Transverse colon (tissue), 3 donors: Measurements from ENCODE around the gene MBOAT1.

Experiments used
- CTCF ChIP-seq, 5 experiments: fragments of 200-600 bp in 3 of 5; fragments of 450-650 bp in 2 of 5; sonication (generic) in 3 of 5; IDR thresholded peaks; 1 replicate in 2 of 5; 2 replicates in 3 of 5; pipeline ENCODE4 v1.5.1; 2016 to 2017; ENCODE audit warnings: antibody characterized with exemption in 5 of 5, inconsistent platforms in 3 of 5, mild to moderate bottlenecking in 2 of 5, moderate library complexity in 1 of 5
- EP300 ChIP-seq: sonication (generic); formaldehyde crosslinking; IDR thresholded peaks from one replicate; pipeline ENCODE4 v1.6.1; 2017; ENCODE audit warnings: antibody characterized with exemption, low read depth

GRCh38 chr6:20128018-20128417, 84.3 kb downstream of the MBOAT1 start:
- no peak for TF ChIP-seq CTCF (IDR thresholded peaks at IDR 0.05)
- no peak for TF ChIP-seq EP300
